Activated CD4-positive, alpha-beta T cell treated with anti-CD3 and anti-CD28 coated beads for 36 hours (primary cell): Measurements from ENCODE around the gene ITFG2. TPM values are rescaled to one million over a fixed set of nuclear protein-coding genes. Genes with fewer than 3 reads are reported as not detected.

ENCODE experiments used
- ATAC-seq: fragments of 200-7000 bp; cut with Tn5 transposase; one replicate; pipeline ENCODE4 v1.10.0; 2021; ENCODE audit warnings: mild to moderate bottlenecking, moderate library complexity
- CTCF ChIA-PET: fragments of 350-600 bp; sonication (Branson Sonifier 250); formaldehyde crosslinking; loops from one replicate; lab custom pipeline; 2021; ENCODE audit warnings: antibody characterized with exemption; lab: Charles Lee
- POLR2A ChIA-PET: fragments of 350-600 bp; sonication (Branson Sonifier 250); formaldehyde crosslinking; loops from one replicate; lab custom pipeline; 2021; ENCODE audit warnings: antibody characterized with exemption, inconsistent platforms; lab: Charles Lee
- DNase-seq: peaks from one replicate; pipeline ENCODE4 v3.0.0-alpha.2; 2020
- H3K27ac Mint-ChIP-seq: one replicate; pipeline ENCODE4 v1.8.0; 2021; ENCODE audit warnings: mixed read lengths
- H3K27me3 Mint-ChIP-seq: one replicate; pipeline ENCODE4 v1.8.0; 2021; ENCODE audit warnings: mixed read lengths
- H3K36me3 Mint-ChIP-seq: one replicate; pipeline ENCODE4 v1.8.0; 2021; ENCODE audit warnings: low read depth, mixed read lengths
- H3K4me1 Mint-ChIP-seq: one replicate; pipeline ENCODE4 v1.8.0; 2021; ENCODE audit warnings: mixed read lengths
- H3K4me3 Mint-ChIP-seq: one replicate; pipeline ENCODE4 v1.8.0; 2021; ENCODE audit warnings: mild to moderate bottlenecking, moderate library complexity, mixed read lengths
- H3K9me3 Mint-ChIP-seq: one replicate; pipeline ENCODE4 v1.8.0; 2021; ENCODE audit warnings: low read depth, mixed read lengths
- intact Hi-C, 2 experiments: fragments of 100-400 bp; cut with DNase I in 1 of 2; cut with micrococcal nuclease in 1 of 2; formaldehyde crosslinking; loops; one replicate each; pipeline versions ENCODE4 v1.14.2 to v1.15.1; 2022 to 2024; cut with DNase I, micrococcal nuclease
- total RNA-seq, 2 experiments: library from RNA; stranded (reverse); gene quantifications; one replicate each; pipeline ENCODE4 v1.2.3, GENCODE V29; 2021

The ITFG2 gene
- total RNA-seq, 2 experiments from 2014 or later, result 28.0 to 35.3 TPM

- H3K36me3 Mint-ChIP-seq, result peaks cover 9% of the 10 kb centered on the region
- intact Hi-C loops, result no loop called here
- H3K4me3 Mint-ChIP-seq, result no peak overlapping the region
- CTCF ChIA-PET, result interaction anchor here (1.4 kb wide), 1 partner anchor 21 kb away, joined by 3 read pairs; no protein-coding TSS in a partner anchor
- peaks cover 2% of the 10 kb centered on the region for H3K4me1 Mint-ChIP-seq
- H3K9me3 Mint-ChIP-seq, result no peaks in the 10 kb centered on the region
- H3K27me3 Mint-ChIP-seq, result no peaks in the 10 kb centered on the region
- no peak for DNase-seq
- no peak overlapping the region for H3K27ac Mint-ChIP-seq
- POLR2A ChIA-PET, result no interaction called here
- no peak for ATAC-seq
These were observed 20.2 kb downstream of the ITFG2 start for GRCh38 chr12:2832550-2833127.

- intact Hi-C loops, result no loop called here
- Mint-ChIP-seq H3K27ac (no peak overlapping the region), H3K36me3 (peaks cover 5% of the 10 kb centered on the region), H3K4me3 (no peak overlapping the region), H3K27me3 (no peaks in the 10 kb centered on the region), H3K4me1 (peaks cover 2% of the 10 kb centered on the region), H3K9me3 (no peaks in the 10 kb centered on the region)
- no peak for DNase-seq
- POLR2A ChIA-PET, result no interaction called here
- CTCF ChIA-PET, result interaction anchor here (1.4 kb wide), 1 partner anchor 21 kb away, joined by 3 read pairs; no protein-coding TSS in a partner anchor
- no peak for ATAC-seq
These were observed 20.9 kb downstream of the ITFG2 start for GRCh38 chr12:2833327-2833726.

GRCh38 chr12:2833810-2834209 is 21.3 kb downstream of the ITFG2 start:
- H3K27me3 Mint-ChIP-seq, result no peaks in the 10 kb centered on the region
- no peak overlapping the region for H3K27ac Mint-ChIP-seq
- CTCF ChIA-PET, result no interaction called here
- intact Hi-C loops, result no loop called here
- peaks cover 5% of the 10 kb centered on the region for H3K36me3 Mint-ChIP-seq
- ATAC-seq, result no peak
- H3K4me1 Mint-ChIP-seq, result peaks cover 2% of the 10 kb centered on the region
- POLR2A ChIA-PET, result no interaction called here
- no peak overlapping the region for H3K4me3 Mint-ChIP-seq
- DNase-seq, result no peak
- no peaks in the 10 kb centered on the region for H3K9me3 Mint-ChIP-seq

GRCh38 chr12:2834581-2835491 is 22.4 kb downstream of the ITFG2 start, which contains the start of gene NRIP2:
Gene NRIP2, minus strand, starts transcription at chr12:2835035. Its CDS starts 52 bp downstream, at chr12:2834983.
- Mint-ChIP-seq H3K36me3 (peaks cover 9% of the 10 kb centered on the region), H3K4me1 (peaks cover 2% of the 10 kb centered on the region), H3K9me3 (no peaks in the 10 kb centered on the region), H3K27me3 (no peaks in the 10 kb centered on the region), H3K27ac (no peak within 1 kb of the TSS), H3K4me3 (no peak within 1 kb of the TSS)
- ChIA-PET CTCF (interaction anchor here (0.6 kb wide), 1 partner anchor 34 kb away, joined by 4 read pairs; no protein-coding TSS in a partner anchor), POLR2A (no interaction called here)
- ATAC-seq, result peak; percentile 30
- intact Hi-C loops, result no loop called here
- DNase-seq, result no peak

- H3K27ac Mint-ChIP-seq, result no peak overlapping the region
- peaks cover 11% of the 10 kb centered on the region for H3K36me3 Mint-ChIP-seq
- ATAC-seq (no peak), DNase-seq (no peak)
- ChIA-PET CTCF (interaction anchor here (0.6 to 1.7 kb wide), 3 partner anchors 10 to 33 kb away, joined by 3 to 4 read pairs (median 3); no protein-coding TSS in a partner anchor), POLR2A (no interaction called here)
- no peaks in the 10 kb centered on the region for H3K9me3 Mint-ChIP-seq
- H3K27me3 Mint-ChIP-seq, result no peaks in the 10 kb centered on the region
- intact Hi-C loops, result no loop called here
- no peak overlapping the region for H3K4me3 Mint-ChIP-seq
- peaks cover 2% of the 10 kb centered on the region for H3K4me1 Mint-ChIP-seq
These were observed 23.4 kb downstream of the ITFG2 start for GRCh38 chr12:2835691-2836403.

- H3K27ac Mint-ChIP-seq, result no peak overlapping the region
- intact Hi-C loops, result no loop called here
- no peak overlapping the region for H3K4me3 Mint-ChIP-seq
- DNase-seq (no peak), ATAC-seq (no peak)
- CTCF ChIA-PET, result interaction anchor here (1.7 kb wide), 1 partner anchor 9 kb away, joined by 3 read pairs; no protein-coding TSS in a partner anchor
- POLR2A ChIA-PET, result no interaction called here
- H3K4me1 Mint-ChIP-seq, result peaks cover 2% of the 10 kb centered on the region
- no peaks in the 10 kb centered on the region for H3K9me3 Mint-ChIP-seq
- peaks cover 10% of the 10 kb centered on the region for H3K36me3 Mint-ChIP-seq
- no peaks in the 10 kb centered on the region for H3K27me3 Mint-ChIP-seq
These were observed 24.1 kb downstream of the ITFG2 start for GRCh38 chr12:2836574-2836973.

- ChIA-PET POLR2A (no interaction called here), CTCF (no interaction called here)
- H3K27ac Mint-ChIP-seq, result no peak overlapping the region
- no peaks in the 10 kb centered on the region for H3K27me3 Mint-ChIP-seq
- no peaks in the 10 kb centered on the region for H3K4me1 Mint-ChIP-seq
- H3K9me3 Mint-ChIP-seq, result no peaks in the 10 kb centered on the region
- DNase-seq (no peak), ATAC-seq (no peak)
- intact Hi-C loops, result no loop called here
- H3K36me3 Mint-ChIP-seq, result peaks cover 13% of the 10 kb centered on the region
- no peak overlapping the region for H3K4me3 Mint-ChIP-seq
These were observed 28.7 kb downstream of the ITFG2 start for GRCh38 chr12:2841056-2841650.

- Mint-ChIP-seq H3K4me3 (no peak overlapping the region), H3K36me3 (peaks cover 13% of the 10 kb centered on the region), H3K27me3 (no peaks in the 10 kb centered on the region), H3K9me3 (no peaks in the 10 kb centered on the region), H3K4me1 (no peaks in the 10 kb centered on the region), H3K27ac (no peak overlapping the region)
- CTCF ChIA-PET, result interaction anchor here (0.6 kb wide), 1 partner anchor 16 kb away, joined by 3 read pairs; no protein-coding TSS in a partner anchor
- POLR2A ChIA-PET, result no interaction called here
- intact Hi-C loops, result no loop called here
- DNase-seq (no peak), ATAC-seq (no peak)
These were observed 30.5 kb downstream of the ITFG2 start for GRCh38 chr12:2842948-2843347.

- POLR2A ChIA-PET, result no interaction called here
- intact Hi-C loops, result no loop called here
- CTCF ChIA-PET, result interaction anchor here (1.0 to 1.8 kb wide), 3 partner anchors 9 to 189 kb away, joined by 3 to 6 read pairs (median 4); no protein-coding TSS in a partner anchor
- H3K36me3 Mint-ChIP-seq, result peaks cover 15% of the 10 kb centered on the region
- no peaks in the 10 kb centered on the region for H3K27me3 Mint-ChIP-seq
- no peaks in the 10 kb centered on the region for H3K9me3 Mint-ChIP-seq
- no peak overlapping the region for H3K27ac Mint-ChIP-seq
- ATAC-seq (no peak), DNase-seq (no peak)
- H3K4me3 Mint-ChIP-seq, result no peak overlapping the region
- no peaks in the 10 kb centered on the region for H3K4me1 Mint-ChIP-seq
These were observed 32.3 kb downstream of the ITFG2 start for GRCh38 chr12:2844786-2845185.

GRCh38 chr12:2845280-2845679 is 32.8 kb downstream of the ITFG2 start:
- Mint-ChIP-seq H3K36me3 (peaks cover 13% of the 10 kb centered on the region), H3K9me3 (no peaks in the 10 kb centered on the region), H3K4me1 (no peaks in the 10 kb centered on the region), H3K27ac (no peak overlapping the region), H3K4me3 (no peak overlapping the region), H3K27me3 (no peaks in the 10 kb centered on the region)
- DNase-seq (no peak), ATAC-seq (no peak)
- ChIA-PET POLR2A (no interaction called here), CTCF (interaction anchor here (1.0 to 1.8 kb wide), 4 partner anchors 9 to 189 kb away, joined by 3 to 6 read pairs (median 4); no protein-coding TSS in a partner anchor)
- intact Hi-C loops, result no loop called here
